ENCODE results near the gene CD27.
"Not testable (repeated sequence)": the region's sequence is repeated elsewhere in the genome, so short reads cannot be mapped to it uniquely, and the experiment has no call there.

Gene CD27

GRCh38 chr12:6423267-6424007, 21.3 kb upstream of the CD27 start:
- peak; percentile 57 to 74 (median 65) for DNase-seq
- Histone ChIP-seq H3K27me3 (replicated peaks; ENCODE audit: control insufficient read depth, insufficient read depth, low read length, poor library complexity, severe bottlenecking) (no peaks in the 10 kb centered on the region), H3K4me3 (ENCODE audit: insufficient read depth, low read depth, low read length, poor library complexity, severe bottlenecking) (no peak overlapping the region), H3K9me3 (ENCODE audit: control insufficient read depth, low read length) (no peaks in the 10 kb centered on the region), H3K27ac (ENCODE audit: insufficient read depth, low read length, poor library complexity, severe bottlenecking) (peak overlapping the region; percentile 15), H3K36me3 (ENCODE audit: control insufficient read depth, insufficient read depth, low read length) (no peaks in the 10 kb centered on the region), H3K4me1 (ENCODE audit: control insufficient read depth, insufficient read depth, low read length, poor library complexity, severe bottlenecking) (peaks cover 20% of the 10 kb centered on the region)

DNA sequence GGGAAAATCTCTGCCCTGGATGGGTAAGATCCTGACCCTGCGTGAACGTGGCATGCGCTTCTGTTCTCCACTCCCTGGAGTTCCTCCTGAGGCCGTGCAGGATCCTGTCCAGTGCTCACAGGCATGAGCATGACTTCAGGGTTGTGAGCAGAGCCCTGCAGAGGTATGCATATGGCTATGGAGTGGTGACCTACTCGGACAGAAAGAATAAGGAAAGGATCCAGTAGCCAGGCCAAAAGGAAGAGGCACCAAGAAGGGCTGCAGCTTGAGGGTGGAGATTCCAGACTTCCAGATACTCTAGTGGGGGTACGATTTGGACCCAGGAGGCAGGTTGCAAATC, 20.8 kb upstream of the CD27 start:
- Histone ChIP-seq H3K36me3 (ENCODE audit: control insufficient read depth, insufficient read depth, low read length) (no peaks in the 10 kb centered on the region), H3K4me1 (ENCODE audit: control insufficient read depth, insufficient read depth, low read length, poor library complexity, severe bottlenecking) (peaks cover 20% of the 10 kb centered on the region), H3K27me3 (replicated peaks; ENCODE audit: control insufficient read depth, insufficient read depth, low read length, poor library complexity, severe bottlenecking) (no peaks in the 10 kb centered on the region), H3K9me3 (ENCODE audit: control insufficient read depth, low read length) (no peaks in the 10 kb centered on the region), H3K27ac (ENCODE audit: insufficient read depth, low read length, poor library complexity, severe bottlenecking) (peak overlapping the region; percentile 15), H3K4me3 (ENCODE audit: insufficient read depth, low read depth, low read length, poor library complexity, severe bottlenecking) (no peak overlapping the region)
- no peak for DNase-seq

GRCh38 chr12:6424866-6425265, 19.9 kb upstream of the CD27 start:
- no peak for DNase-seq
- Histone ChIP-seq H3K9me3 (ENCODE audit: control insufficient read depth, low read length) (no peaks in the 10 kb centered on the region), H3K4me3 (ENCODE audit: insufficient read depth, low read depth, low read length, poor library complexity, severe bottlenecking) (no peak overlapping the region), H3K27me3 (replicated peaks; ENCODE audit: control insufficient read depth, insufficient read depth, low read length, poor library complexity, severe bottlenecking) (no peaks in the 10 kb centered on the region), H3K36me3 (ENCODE audit: control insufficient read depth, insufficient read depth, low read length) (no peaks in the 10 kb centered on the region), H3K4me1 (ENCODE audit: control insufficient read depth, insufficient read depth, low read length, poor library complexity, severe bottlenecking) (peaks cover 20% of the 10 kb centered on the region), H3K27ac (ENCODE audit: insufficient read depth, low read length, poor library complexity, severe bottlenecking) (no peak overlapping the region)

GRCh38 chr12:6425590-6426531, 18.9 kb upstream of the CD27 start:
- Histone ChIP-seq H3K27ac (ENCODE audit: insufficient read depth, low read length, poor library complexity, severe bottlenecking) (peak overlapping the region; percentile 67), H3K9me3 (ENCODE audit: control insufficient read depth, low read length) (no peaks in the 10 kb centered on the region), H3K4me3 (ENCODE audit: insufficient read depth, low read depth, low read length, poor library complexity, severe bottlenecking) (no peak overlapping the region), H3K27me3 (replicated peaks; ENCODE audit: control insufficient read depth, insufficient read depth, low read length, poor library complexity, severe bottlenecking) (no peaks in the 10 kb centered on the region), H3K4me1 (ENCODE audit: control insufficient read depth, insufficient read depth, low read length, poor library complexity, severe bottlenecking) (peaks cover 20% of the 10 kb centered on the region), H3K36me3 (ENCODE audit: control insufficient read depth, insufficient read depth, low read length) (no peaks in the 10 kb centered on the region)
- no peak for DNase-seq

GRCh38 chr12:6426882-6427671, 17.7 kb upstream of the CD27 start:
- H3K9me3 ChIP-seq (ENCODE audit: control insufficient read depth, low read length) = no peaks in the 10 kb centered on the region
- no peaks in the 10 kb centered on the region for H3K36me3 ChIP-seq (ENCODE audit: control insufficient read depth, insufficient read depth, low read length)
- no peaks in the 10 kb centered on the region for H3K27me3 ChIP-seq (replicated peaks; ENCODE audit: control insufficient read depth, insufficient read depth, low read length, poor library complexity, severe bottlenecking)
- peak overlapping the region; percentile 24 for H3K4me3 ChIP-seq (ENCODE audit: insufficient read depth, low read depth, low read length, poor library complexity, severe bottlenecking)
- peak overlapping the region; percentile 67 for H3K27ac ChIP-seq (ENCODE audit: insufficient read depth, low read length, poor library complexity, severe bottlenecking)
- peaks cover 20% of the 10 kb centered on the region for H3K4me1 ChIP-seq (ENCODE audit: control insufficient read depth, insufficient read depth, low read length, poor library complexity, severe bottlenecking)
- peak; percentile 41 to 70 (median 51) for DNase-seq

DNA sequence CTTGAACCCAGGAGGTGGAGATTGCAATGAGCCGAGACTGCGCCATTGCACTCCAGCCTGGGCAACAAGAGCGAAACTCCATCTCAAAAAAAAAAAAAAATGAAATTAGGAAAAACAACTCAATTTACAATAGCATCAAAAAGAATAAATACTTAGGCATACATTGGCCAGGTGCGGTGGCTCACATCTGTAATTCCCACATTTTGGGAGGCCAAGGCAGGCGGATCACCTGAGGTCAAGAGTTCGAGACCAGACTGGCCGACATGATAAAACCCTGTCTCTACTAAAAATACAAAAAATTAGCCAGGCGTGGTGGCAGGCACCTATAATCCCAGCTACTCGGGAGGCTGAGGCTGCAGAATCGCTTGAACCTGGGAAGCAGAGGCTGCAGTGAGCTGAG, 17.0 kb upstream of the CD27 start:
- H3K4me1 ChIP-seq (ENCODE audit: control insufficient read depth, insufficient read depth, low read length, poor library complexity, severe bottlenecking) = peaks cover 20% of the 10 kb centered on the region
- not testable (repeated sequence) for H3K27me3 ChIP-seq (replicated peaks; ENCODE audit: control insufficient read depth, insufficient read depth, low read length, poor library complexity, severe bottlenecking); H3K9me3 ChIP-seq (ENCODE audit: control insufficient read depth, low read length); H3K36me3 ChIP-seq (ENCODE audit: control insufficient read depth, insufficient read depth, low read length); DNase-seq; H3K4me3 ChIP-seq (ENCODE audit: insufficient read depth, low read depth, low read length, poor library complexity, severe bottlenecking)
- peak overlapping the region; percentile 67 for H3K27ac ChIP-seq (ENCODE audit: insufficient read depth, low read length, poor library complexity, severe bottlenecking)

DNA sequence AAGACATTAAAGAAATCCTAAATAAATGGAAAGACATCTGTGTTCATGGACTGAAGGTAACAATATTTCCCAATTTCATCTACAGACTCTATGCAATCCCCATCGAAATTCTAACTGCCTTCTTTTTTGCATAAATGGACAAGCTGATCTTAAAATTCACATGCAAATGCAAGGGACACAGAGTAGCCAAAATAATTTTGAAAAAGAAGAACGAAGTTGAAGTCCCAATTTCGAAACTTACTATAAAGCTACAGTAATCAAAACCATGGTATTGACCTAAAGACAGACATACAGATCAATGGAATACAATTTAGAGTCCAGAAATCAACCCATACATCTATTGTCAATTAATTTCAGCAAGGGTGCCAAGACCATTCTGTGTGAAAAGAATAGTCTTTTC, 16.4 kb upstream of the CD27 start:
- H3K27me3 ChIP-seq (replicated peaks; ENCODE audit: control insufficient read depth, insufficient read depth, low read length, poor library complexity, severe bottlenecking) = no peaks in the 10 kb centered on the region
- DNase-seq = no peak
- no peaks in the 10 kb centered on the region for H3K9me3 ChIP-seq (ENCODE audit: control insufficient read depth, low read length)
- H3K4me1 ChIP-seq (ENCODE audit: control insufficient read depth, insufficient read depth, low read length, poor library complexity, severe bottlenecking) = peaks cover 19% of the 10 kb centered on the region
- H3K27ac ChIP-seq (ENCODE audit: insufficient read depth, low read length, poor library complexity, severe bottlenecking) = no peak overlapping the region
- no peak overlapping the region for H3K4me3 ChIP-seq (ENCODE audit: insufficient read depth, low read depth, low read length, poor library complexity, severe bottlenecking)
- no peaks in the 10 kb centered on the region for H3K36me3 ChIP-seq (ENCODE audit: control insufficient read depth, insufficient read depth, low read length)

DNA sequence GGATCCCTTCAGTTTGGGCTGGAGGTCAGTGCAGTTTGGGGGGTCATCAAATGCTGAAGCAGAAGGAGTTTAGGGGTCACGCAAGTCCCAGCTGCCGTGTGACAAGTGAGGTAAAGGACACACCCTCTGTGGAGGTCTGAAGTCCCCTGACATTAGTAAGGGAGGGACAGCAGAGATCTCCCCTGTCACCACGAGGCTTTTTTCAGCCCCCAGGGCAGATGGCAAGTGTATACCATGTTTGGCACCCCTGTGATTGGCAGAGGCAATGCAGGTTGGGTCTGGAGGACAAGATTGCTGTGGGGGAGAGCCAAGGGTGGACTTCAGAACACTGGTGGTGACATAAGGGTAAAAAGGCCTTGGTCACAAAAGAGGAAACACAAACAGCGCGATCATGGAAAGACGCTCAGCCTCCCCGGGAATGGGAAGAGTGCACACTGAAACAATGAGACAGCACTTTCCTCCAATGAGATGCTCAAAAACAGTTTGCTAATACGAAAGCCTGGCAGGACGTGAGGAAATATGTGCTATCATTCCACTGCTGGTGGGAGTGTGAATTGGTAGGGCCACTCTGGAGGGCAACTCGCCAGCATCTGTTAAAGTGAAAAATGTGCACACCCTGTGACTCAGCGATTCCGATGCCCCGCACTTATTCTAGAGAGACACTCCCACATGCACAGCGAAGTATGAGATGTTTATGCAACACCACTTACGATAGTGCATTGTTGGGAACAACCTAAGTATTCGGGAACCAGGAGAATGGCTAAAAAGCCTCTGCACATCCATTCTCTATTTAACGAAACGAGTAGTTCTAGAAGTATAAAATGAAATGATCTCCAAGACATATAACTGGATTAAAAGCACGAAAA, 14.4 kb upstream of the CD27 start:
- Histone ChIP-seq H3K27ac (ENCODE audit: insufficient read depth, low read length, poor library complexity, severe bottlenecking) (no peak overlapping the region), H3K36me3 (ENCODE audit: control insufficient read depth, insufficient read depth, low read length) (no peaks in the 10 kb centered on the region), H3K9me3 (ENCODE audit: control insufficient read depth, low read length) (no peaks in the 10 kb centered on the region), H3K4me1 (ENCODE audit: control insufficient read depth, insufficient read depth, low read length, poor library complexity, severe bottlenecking) (peaks cover 19% of the 10 kb centered on the region), H3K4me3 (ENCODE audit: insufficient read depth, low read depth, low read length, poor library complexity, severe bottlenecking) (no peak overlapping the region), H3K27me3 (replicated peaks; ENCODE audit: control insufficient read depth, insufficient read depth, low read length, poor library complexity, severe bottlenecking) (no peaks in the 10 kb centered on the region)
- DNase-seq = no peak

GRCh38 chr12:6432991-6433390, 11.8 kb upstream of the CD27 start:
- DNase-seq = no peak
- H3K27ac ChIP-seq (ENCODE audit: insufficient read depth, low read length, poor library complexity, severe bottlenecking) = no peak overlapping the region
- H3K4me3 ChIP-seq (ENCODE audit: insufficient read depth, low read depth, low read length, poor library complexity, severe bottlenecking) = no peak overlapping the region

More at GRCh38 chr12:6432991-6433390, 11.8 kb upstream of the CD27 start:
- Histone ChIP-seq H3K36me3 (ENCODE audit: control insufficient read depth, insufficient read depth, low read length) (no peaks in the 10 kb centered on the region), H3K9me3 (ENCODE audit: control insufficient read depth, low read length) (no peaks in the 10 kb centered on the region), H3K4me1 (ENCODE audit: control insufficient read depth, insufficient read depth, low read length, poor library complexity, severe bottlenecking) (peaks cover 7% of the 10 kb centered on the region), H3K27me3 (replicated peaks; ENCODE audit: control insufficient read depth, insufficient read depth, low read length, poor library complexity, severe bottlenecking) (no peaks in the 10 kb centered on the region)

Measured in effector memory CD4-positive, alpha-beta T cell (primary cell).